ENCODE measurements around the gene ZSCAN18.

GRCh38 chr19:58079792-58080191 lies 18.2 kb downstream of the ZSCAN18 start:
- no peak for TF ChIP-seq EZH2 (IDR thresholded peaks at IDR 0.05; ENCODE audit: insufficient read depth, low read length)
- TF ChIP-seq, protein P1, sequence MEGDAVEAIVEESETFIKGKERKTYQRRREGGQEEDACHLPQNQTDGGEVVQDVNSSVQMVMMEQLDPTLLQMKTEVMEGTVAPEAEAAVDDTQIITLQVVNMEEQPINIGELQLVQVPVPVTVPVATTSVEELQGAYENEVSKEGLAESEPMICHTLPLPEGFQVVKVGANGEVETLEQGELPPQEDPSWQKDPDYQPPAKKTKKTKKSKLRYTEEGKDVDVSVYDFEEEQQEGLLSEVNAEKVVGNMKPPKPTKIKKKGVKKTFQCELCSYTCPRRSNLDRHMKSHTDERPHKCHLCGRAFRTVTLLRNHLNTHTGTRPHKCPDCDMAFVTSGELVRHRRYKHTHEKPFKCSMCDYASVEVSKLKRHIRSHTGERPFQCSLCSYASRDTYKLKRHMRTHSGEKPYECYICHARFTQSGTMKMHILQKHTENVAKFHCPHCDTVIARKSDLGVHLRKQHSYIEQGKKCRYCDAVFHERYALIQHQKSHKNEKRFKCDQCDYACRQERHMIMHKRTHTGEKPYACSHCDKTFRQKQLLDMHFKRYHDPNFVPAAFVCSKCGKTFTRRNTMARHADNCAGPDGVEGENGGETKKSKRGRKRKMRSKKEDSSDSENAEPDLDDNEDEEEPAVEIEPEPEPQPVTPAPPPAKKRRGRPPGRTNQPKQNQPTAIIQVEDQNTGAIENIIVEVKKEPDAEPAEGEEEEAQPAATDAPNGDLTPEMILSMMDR (IDR thresholded peaks at IDR 0.05; ENCODE audit: insufficient read depth, low read depth, low read length): no peak

Data from astrocyte (in vitro differentiated cells and primary cell).